OCI-LY7 (cell line): ENCODE results near the gene MTM1.

Experiments used
- EZH2phosphoT487 ChIP-seq: fragments of 200-600 bp; sonication (generic); IDR thresholded peaks from 2 replicates; pipeline ENCODE4 v1.6.1; 2018; ENCODE audit warnings: low read depth, borderline replicate concordance, mild to moderate bottlenecking, mixed run types, antibody characterized with exemption, low read length, moderate library complexity, mixed read lengths
- TF ChIP-seq, protein P1 (sequence below): fragments of 200-600 bp; sonication (generic); conservative IDR thresholded peaks from 2 replicates; pipeline ENCODE4 v1.5.1; 2014; ENCODE audit warnings: mild to moderate bottlenecking, antibody characterized with exemption, low read length, moderate library complexity, mixed read lengths

DNA sequence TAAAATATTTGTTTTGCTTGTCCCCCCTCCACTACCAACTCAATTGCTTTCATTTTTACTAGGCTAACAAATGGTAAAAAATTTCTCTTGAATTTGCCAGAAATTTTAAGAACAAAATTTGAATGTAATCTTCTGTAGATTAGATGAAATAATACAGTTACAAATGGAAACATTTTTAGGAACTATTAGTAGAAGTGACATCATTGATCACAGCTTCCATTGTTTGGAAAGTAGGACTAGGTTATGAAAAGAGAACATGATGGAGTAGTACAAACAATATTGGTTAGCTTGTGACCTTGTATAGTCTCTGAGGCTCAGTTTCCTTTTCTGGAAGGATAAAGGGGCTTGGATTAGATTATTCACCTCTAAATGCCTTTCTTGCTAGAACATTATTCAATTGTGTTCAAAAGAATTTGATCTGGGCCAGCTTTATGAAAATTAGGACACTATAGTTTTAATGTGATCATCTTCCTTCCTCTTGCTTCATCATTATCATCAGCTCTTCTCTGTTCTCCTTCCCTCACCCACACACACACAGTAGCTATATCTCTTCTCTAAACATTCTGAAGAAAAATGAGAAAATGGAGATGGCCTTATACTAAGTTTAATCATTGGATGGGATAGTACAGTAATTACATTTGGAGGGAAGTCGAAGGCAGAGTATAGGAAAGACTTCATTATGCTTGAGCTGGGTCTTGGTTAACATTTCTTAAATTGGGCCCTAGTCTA lies 134.7 kb downstream of the MTM1 start:
- TF ChIP-seq, protein P1, sequence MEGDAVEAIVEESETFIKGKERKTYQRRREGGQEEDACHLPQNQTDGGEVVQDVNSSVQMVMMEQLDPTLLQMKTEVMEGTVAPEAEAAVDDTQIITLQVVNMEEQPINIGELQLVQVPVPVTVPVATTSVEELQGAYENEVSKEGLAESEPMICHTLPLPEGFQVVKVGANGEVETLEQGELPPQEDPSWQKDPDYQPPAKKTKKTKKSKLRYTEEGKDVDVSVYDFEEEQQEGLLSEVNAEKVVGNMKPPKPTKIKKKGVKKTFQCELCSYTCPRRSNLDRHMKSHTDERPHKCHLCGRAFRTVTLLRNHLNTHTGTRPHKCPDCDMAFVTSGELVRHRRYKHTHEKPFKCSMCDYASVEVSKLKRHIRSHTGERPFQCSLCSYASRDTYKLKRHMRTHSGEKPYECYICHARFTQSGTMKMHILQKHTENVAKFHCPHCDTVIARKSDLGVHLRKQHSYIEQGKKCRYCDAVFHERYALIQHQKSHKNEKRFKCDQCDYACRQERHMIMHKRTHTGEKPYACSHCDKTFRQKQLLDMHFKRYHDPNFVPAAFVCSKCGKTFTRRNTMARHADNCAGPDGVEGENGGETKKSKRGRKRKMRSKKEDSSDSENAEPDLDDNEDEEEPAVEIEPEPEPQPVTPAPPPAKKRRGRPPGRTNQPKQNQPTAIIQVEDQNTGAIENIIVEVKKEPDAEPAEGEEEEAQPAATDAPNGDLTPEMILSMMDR = no peak
- no peak for TF ChIP-seq EZH2phosphoT487
